ENCODE results near the gene TRAPPC4. TPM values are rescaled to one million over a fixed set of nuclear protein-coding genes. Genes with fewer than 3 reads are reported as not detected.
"Not testable (repeated sequence)": the region's sequence is repeated elsewhere in the genome, so short reads cannot be mapped to it uniquely, and the experiment has no call there.

Gene TRAPPC4, protein sequence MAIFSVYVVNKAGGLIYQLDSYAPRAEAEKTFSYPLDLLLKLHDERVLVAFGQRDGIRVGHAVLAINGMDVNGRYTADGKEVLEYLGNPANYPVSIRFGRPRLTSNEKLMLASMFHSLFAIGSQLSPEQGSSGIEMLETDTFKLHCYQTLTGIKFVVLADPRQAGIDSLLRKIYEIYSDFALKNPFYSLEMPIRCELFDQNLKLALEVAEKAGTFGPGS
- total RNA-seq, result 64.5 and 119 TPM in 2 replicates

DNA sequence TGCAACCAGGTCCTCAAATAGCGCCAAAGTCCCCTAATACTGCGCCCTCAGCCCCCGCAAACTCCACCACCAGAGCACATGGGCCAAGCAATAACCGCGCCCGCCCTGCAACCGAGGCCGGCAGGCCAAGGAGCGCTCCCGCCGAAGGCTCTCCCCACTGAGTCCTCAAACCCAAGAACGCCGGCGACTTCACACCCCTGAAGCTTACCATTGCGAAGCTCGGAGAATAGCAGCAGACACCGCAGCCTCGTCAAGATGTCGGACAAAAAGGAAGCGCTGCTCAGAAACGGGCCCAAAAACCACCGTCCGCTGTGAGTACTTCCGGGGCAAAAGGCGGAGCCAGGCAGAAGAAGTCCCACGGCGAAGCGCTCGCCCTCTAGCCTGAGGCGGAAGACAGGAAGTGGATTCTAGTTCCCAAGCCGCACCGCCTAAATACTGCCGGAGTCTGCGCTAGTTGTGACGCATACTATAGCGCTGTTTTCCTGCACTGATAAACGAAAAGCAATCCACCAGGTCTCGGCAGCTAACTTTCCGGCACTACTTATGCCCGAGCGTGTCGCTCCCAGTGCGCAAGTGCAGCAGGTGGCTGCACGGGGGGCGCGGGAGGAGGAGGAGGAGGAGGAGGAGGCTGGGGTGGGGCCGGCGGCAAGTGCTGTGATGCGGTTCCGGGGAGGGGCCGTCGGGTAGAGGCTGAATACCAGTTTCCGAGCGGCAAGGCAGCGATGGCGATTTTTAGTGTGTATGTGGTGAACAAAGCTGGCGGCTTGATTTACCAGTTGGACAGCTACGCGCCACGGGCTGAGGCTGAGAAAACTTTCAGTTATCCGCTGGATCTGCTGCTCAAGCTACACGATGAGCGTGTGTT, at the start of gene TRAPPC4, which contains the start of gene RPS25:
TRAPPC4 (plus strand) TSS at position 693 of the 865 bp plus-strand sequence; CDS start at position 723, 30 bp downstream.
RPS25 (minus strand) TSS at position 270 of the 865 bp plus-strand sequence; CDS start at position 211, 59 bp downstream.
- peak; percentile 88 for DNase-seq (ENCODE audit: low read depth, low spot score)

DNA sequence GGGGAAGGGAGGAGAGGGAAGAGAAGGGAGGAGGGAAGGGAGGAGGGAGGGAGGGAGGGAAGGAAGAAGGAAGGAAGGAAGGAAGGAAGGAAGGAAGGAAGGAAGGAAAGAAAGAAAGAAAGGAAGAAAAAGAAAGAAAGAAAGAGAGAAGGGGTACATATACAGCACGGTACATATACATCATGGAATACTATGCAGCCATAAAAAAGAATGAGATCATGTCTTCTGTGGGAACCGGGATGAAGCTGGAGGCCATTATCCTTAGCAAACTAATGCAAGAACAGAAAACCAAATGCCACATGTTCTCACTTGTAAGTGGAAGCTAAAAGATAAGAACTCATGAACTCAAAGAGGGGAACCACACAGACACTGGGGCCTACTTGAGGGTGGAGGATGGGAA, 49.1 kb upstream of the TRAPPC4 start:
- DNase-seq (ENCODE audit: low read depth, low spot score), result not testable (repeated sequence)

DNA sequence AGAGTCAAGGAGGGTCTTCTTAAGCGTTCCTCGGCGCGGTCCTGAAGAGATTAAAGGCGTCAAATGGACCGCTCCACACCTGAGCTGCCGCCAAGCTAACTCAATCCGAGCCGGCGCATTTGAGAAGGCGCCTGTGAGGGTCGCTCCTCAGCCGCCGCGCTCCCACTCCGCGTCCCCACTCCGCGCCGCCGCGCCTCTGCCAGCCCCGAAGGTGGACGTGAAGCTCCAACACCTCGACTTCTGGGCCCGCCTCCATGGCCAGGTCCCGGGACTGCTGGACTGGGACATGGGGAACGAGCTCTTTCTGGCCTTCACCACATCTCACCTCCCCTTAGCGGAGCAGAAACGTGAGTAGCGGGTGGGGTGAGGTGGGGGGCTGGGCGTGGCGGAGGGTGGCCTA, 46.9 kb upstream of the TRAPPC4 start, which contains the start of gene FOXR1:
FOXR1 (plus strand) TSS at position 116 of the 400 bp plus-strand sequence; CDS start at position 287, 171 bp downstream.
- DNase-seq (ENCODE audit: low read depth, low spot score), result no peak

DNA sequence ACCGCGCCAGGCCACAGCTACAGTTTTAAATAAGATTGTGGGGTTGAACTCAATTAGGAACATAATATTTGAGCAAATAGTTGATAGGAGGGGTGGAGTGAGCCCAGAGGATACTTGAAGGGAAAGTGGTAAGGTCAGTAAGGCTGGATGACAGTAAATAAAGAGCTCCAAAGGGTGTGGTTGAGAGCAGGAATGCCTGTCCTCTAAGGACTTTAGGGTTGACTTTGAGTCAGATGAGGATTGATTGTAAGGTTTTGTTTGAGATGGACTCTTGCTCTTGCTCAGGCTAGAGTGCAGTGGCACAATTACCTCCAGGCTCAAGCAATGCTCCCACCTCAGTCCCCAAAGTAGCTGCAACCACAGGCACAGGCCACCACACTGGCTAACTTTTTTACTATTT, 44.6 kb upstream of the TRAPPC4 start:
- DNase-seq (ENCODE audit: low read depth, low spot score), result no peak

DNA sequence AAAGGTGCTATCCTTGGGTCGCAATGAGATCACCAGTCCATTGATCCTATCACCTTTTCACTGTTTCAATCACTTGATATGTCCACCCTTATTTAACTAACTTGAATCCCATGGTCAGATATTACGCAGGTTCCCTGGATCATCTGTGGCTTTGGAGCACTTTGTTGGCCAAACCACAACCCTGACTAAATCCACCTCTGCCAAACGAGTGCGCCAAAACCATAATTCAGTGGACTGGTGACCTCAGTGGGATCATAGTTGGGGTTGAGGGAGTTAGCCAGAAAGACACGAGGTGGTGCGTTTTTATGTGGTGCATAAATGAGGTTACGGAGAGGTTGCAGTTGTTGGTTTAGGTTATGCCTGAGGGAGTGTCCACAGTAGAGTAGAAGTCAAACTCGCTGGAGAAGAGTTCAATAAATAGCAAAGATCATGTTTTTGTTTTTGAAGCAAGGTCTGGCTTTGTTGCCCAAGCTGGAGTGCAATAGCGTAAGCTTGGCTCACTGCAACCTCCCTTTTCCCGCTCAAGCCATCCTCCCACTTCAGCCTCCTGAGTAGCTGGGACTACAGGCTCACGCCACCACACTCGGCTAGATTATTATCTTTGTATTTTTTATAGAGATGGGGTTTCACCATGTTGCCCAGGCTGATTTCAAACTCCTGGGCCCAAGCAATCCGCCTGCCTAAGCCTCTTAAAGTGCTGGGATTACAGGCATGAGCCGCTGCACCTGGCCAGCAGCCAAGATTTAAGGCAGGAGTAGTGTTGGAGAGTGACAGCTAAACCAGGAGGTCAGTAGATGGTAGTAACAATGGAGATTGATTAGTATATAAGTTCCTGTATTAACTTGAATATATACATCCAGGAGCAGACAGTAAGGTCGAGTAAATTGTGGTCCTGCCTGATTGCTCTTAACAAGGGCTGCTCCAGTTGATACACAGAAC, 42.5 kb upstream of the TRAPPC4 start:
- no peak for DNase-seq (ENCODE audit: low read depth, low spot score)

DNA sequence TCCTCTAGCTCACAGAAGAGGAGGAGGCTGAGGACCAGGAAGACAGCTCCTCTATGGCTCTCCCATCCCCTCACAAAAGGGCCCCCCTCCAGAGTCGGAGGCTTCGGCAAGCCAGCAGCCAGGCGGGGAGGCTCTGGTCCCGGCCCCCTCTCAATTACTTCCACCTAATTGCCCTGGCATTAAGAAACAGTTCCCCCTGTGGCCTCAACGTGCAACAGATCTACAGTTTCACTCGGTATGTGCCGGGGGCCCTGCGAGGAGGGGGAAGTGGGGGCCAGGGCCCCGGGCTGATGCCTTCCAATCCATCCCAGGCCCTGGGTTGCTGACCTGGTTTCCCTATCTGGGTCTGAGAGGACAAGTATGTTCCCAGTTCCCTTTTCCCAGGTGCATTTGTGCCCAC, 39.1 kb upstream of the TRAPPC4 start:
- DNase-seq (ENCODE audit: low read depth, low spot score), result no peak

DNA sequence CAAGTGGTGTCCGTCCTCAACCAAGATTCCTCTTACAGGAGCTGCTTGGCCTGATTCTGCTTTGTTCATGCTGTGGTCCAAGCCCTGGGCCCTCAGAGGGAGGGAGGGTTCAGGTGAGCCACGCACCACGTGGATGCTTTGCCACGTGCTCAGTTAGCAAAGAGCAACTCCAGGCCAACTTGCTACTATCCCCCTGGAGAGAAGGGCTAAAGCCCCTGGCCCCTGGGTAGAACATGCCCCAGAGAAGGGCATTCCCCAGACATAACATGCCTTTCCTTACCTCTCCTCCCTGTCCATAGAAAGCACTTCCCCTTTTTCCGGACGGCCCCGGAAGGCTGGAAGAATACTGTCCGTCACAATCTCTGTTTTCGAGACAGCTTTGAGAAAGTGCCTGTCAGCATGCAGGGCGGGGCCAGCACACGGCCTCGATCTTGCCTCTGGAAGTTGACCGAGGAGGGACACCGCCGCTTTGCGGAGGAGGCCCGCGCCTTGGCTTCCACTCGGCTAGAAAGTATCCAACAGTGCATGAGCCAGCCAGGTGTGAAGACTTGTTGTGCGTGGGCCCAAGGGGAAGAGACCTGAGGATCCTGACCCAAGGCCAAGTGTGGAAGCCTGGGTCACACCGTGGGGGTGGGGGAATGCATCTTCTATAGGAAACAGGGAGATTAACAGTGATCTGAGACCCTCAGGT, 38.2 kb upstream of the TRAPPC4 start:
- no peak for DNase-seq (ENCODE audit: low read depth, low spot score)

GRCh38 chr11:118984337-118984736, 34.2 kb upstream of the TRAPPC4 start:
- DNase-seq (ENCODE audit: low read depth, low spot score), result not testable (repeated sequence)

DNA sequence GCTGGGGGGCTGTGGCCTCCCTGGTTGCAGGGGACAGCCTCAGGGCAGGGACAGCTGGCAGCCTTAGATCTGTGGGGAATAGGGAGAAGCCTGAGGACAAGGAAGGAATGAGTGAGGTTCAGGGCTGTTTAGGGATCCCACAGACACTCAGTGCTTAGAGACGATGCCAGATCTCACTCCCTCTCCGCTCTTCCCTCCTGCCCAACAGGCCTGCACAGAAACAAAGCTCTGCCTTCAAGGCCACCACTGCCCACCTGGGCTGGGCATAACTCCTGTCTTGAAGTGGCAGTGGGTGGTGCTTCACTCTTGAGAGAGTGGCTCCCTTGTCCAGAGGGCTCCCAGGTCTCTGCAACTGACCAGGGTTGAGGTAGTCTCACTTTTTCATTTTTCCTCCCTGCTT, 33.7 kb upstream of the TRAPPC4 start:
- DNase-seq (ENCODE audit: low read depth, low spot score), result no peak

DNA sequence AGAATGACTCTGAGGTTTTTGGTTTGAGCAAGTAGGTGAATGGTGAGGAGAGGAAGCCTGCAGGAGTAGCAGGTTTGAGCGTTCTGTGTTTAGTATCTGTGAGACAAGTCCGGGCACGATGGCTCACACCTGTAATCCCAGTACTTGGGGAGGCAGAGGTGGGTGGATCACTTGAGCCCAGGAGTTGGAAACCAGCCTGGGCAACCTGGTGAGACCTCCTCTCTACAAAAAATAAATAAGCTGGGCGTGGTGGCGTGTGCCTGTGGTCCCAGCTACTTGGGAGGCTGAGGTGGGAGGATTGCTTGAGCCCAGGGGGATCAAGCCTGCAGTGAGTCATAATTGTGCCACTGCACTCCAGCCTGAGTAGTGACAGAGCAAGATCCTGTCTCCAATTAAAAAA, 30.3 kb upstream of the TRAPPC4 start:
- DNase-seq (ENCODE audit: low read depth, low spot score), result no peak

DNA sequence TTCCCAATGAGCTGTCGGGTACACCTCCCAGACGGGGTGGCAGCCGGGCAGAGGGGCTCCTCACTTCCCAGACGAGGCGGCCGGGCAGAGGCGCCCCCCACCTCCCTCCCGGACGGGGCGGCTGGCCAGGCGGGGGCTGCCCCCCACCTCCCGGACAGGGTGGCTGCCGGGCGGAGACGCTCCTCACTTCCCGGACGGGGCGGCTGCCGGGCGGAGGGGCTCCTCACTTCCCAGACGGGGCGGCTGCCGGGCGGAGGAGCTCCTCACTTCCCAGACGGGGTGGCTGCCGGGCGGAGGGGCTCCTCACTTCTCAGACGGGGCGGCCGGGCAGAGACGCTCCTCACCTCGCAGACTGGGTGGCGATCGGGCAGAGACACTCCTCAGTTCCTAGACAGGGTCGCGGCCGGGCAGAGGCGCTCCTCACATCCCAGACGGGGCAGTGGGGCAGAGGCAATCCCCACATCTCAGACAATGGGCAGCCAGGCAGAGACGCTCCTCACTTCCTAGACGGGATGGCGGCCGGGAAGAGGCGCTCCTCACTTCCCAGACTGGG, 27.0 kb upstream of the TRAPPC4 start:
- not testable (repeated sequence) for DNase-seq (ENCODE audit: low read depth, low spot score)

- no peak for DNase-seq (ENCODE audit: low read depth, low spot score)
Measured at GRCh38 chr11:118996926-118997626, 21.5 kb upstream of the TRAPPC4 start.

DNA sequence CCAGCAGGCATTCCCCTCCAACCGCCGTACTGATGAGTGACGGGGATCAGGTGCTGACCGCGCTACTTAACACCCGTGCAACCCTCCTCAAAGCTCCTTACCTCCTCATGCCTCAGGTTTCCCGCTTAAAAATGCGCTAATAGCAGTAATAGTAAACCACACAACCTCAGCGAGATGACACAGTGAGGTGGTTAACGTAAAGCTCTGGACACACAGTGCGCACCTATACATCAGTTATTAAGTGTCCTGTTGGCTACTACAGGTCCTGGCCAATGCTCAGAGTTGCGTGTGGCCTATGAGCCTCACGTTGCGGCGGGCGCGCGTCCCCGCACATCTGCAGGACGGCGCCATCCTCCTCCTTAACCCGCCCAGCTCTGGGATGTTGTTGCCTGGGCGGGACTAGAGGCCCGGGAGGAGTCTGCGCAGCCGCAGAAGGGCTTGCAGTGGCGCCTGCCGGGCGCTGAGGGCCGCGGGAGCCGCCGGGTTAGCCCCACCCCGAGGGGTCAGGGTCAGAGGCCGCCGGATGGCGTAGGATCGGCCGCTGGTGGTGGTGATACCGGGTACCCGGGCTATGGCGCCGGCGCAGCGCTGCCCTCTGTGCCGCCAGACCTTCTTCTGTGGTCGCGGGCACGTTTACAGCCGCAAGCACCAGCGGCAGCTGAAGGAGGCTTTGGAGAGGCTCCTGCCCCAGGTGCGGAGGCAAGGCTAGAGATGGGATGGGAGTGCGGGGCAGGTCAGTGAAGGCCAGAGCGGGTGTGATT, 20.8 kb upstream of the TRAPPC4 start, which contains the start of gene CENATAC:
CENATAC (plus strand) TSS at position 512 of the 761 bp plus-strand sequence; CDS start at position 572, 60 bp downstream.
- DNase-seq (ENCODE audit: low read depth, low spot score), result peak; percentile 45

DNA sequence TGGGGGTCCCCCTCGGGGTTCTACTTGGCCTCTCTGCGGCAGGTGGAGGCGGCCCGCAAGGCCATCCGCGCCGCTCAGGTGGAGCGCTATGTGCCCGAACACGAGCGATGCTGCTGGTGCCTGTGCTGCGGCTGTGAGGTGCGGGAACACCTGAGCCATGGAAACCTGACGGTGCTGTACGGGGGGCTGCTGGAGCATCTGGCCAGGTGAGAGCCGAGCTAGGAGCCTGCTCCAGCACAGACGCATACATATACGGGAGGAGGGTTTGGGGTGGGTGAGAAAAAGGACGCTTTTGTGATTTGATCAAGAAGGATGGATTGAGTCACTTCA, 20.2 kb upstream of the TRAPPC4 start:
- no peak for DNase-seq (ENCODE audit: low read depth, low spot score)

DNA sequence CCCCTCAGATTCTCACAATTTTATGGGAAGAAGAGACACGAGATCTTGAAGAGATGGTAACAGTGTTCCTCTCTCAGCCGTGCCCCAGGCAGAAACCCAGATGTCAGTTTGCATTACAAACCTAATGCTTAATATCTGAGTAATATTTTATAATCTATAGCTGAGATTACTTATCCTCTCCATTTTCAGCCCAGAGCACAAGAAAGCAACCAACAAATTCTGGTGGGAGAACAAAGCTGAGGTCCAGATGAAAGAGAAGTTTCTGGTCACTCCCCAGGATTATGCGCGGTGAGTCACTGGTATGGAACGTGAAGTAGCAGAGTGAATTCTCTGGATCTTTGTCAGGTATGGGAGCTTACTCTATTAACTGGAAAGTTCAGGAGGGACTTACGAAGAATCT, 19.7 kb upstream of the TRAPPC4 start:
- peak; percentile 29 for DNase-seq (ENCODE audit: low read depth, low spot score)

GRCh38 chr11:119000906-119001305, 17.7 kb upstream of the TRAPPC4 start:
- DNase-seq (ENCODE audit: low read depth, low spot score), result no peak

DNA sequence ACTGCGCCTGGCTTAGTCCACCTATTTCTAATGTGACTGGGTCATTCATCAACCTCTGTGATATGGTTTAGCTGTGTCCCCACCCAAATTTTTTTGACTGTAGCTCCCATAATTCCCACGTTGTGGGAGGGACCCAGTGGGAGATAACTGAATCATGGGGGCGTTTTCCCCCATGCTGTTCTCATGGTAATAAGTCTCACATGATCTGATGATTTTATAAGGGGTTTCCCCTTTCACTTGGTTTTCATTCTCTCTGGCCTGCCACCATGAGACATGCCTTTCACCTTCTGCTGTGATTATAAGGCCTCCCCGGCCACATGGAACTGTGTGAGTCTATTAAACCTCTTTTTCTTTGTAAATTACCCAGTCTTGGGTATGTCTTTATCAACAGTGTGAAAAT, 11.9 kb upstream of the TRAPPC4 start:
- no peak for DNase-seq (ENCODE audit: low read depth, low spot score)

DNA sequence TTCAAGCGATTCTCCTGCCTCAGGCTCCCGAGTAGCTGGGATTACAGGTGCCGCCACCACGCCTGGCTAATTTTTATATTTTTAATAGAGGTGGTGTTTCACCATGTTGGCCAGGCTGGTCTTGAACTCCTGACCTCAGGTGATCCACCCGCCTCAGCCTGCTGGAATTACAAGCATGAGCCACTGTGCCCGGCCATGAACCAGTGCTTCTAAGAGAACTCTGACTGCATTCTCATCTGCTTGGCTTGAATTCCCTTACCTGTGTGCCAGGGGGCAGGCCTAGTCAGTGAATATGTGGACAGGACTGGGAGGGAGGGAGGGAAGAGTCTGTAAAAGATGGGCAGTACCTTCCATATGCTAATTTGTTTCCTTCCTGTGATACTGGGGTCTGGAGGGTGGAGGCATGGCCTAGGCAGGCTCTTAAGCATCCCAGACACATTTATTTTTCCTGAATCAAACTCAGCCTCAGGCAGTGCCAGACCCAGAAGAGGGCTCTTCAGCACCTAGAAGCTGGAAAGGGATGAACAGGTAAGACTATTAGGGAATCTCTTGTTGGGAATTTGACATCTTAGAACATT, 7.0 kb upstream of the TRAPPC4 start:
- no peak for DNase-seq (ENCODE audit: low read depth, low spot score)

Measured in pulmonary artery endothelial cell (primary cell).